GM18519 (cell line): ENCODE results near the gene OSBPL10.
A peak's percentile ranks its signal among the peaks of the same experiment; 100 is the strongest.

Source experiments
- ATAC-seq: cut with Tn5 transposase; IDR thresholded peaks from one replicate; pipeline ENCODE4 v1.9.1; 2021; ENCODE audit warnings: mild to moderate bottlenecking, moderate library complexity; ENCODE audit not compliant: unreplicated experiment, low FRiP score

The OSBPL10 gene

GRCh38 chr3:31755926-31756658, 225.0 kb downstream of the OSBPL10 start:
- ATAC-seq = no peak

GRCh38 chr3:31754575-31755278, 226.3 kb downstream of the OSBPL10 start:
- ATAC-seq = peak; percentile 90

- no peak for ATAC-seq
These were observed 228.0 kb downstream of the OSBPL10 start for GRCh38 chr3:31753050-31753425.

DNA sequence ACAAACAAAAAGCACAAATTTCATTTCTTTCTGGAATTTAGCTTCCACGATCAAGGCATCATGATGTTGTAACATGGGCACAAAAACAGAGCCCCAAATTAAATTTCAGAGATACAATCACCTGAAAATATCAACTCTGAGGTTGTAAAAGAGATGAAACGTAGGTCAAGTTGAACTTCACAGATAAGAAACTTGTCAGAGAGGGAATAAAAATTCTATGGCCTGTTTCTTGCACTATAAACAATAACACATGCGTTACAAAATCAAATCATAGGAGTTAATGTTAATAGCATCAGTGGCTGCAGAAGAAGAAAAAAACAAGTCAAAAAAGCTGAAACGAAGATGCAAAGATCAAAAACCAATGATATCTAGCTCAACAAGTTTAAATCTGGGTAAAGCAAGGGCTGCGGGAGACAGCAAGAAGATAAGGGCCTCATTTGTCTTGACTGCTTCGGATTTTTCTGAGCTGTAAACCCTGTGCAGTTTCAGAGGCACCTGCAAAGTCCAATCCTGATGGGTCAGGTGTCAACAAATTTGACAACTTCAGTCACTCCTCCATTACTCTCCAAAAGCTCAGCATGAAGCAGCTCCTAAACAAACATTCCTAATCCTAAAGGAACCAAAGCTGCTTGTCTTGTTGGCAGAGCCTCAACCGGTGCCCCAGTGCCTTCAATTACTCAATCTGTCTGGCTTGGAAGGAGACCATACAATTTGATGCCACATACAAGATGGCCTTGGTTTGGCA, 228.6 kb downstream of the OSBPL10 start:
- ATAC-seq = no peak

DNA sequence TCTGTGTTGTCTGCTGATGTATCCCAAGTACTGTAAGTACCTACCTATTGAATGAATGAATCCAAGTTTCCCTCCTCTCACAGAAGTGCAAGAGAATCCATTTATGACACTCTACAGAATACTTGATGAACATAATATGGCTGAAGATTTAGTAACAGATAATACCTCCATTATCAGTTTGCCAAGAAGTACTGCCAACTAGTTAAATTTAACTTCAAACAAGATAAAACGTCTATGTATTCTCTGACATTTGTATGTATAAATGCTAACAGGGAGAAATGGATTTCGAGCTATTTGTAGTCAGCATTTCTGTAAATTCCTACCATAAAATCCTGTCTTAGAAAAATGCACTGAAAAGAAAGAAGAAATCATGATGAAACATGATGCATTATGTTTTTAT, 230.7 kb downstream of the OSBPL10 start:
- no peak for ATAC-seq

- no peak for ATAC-seq
These were observed 232.1 kb downstream of the OSBPL10 start for GRCh38 chr3:31748933-31749295.

GRCh38 chr3:31748281-31748932, 232.7 kb downstream of the OSBPL10 start:
- no peak for ATAC-seq

GRCh38 chr3:31747785-31748184, 233.3 kb downstream of the OSBPL10 start:
- no peak for ATAC-seq

DNA sequence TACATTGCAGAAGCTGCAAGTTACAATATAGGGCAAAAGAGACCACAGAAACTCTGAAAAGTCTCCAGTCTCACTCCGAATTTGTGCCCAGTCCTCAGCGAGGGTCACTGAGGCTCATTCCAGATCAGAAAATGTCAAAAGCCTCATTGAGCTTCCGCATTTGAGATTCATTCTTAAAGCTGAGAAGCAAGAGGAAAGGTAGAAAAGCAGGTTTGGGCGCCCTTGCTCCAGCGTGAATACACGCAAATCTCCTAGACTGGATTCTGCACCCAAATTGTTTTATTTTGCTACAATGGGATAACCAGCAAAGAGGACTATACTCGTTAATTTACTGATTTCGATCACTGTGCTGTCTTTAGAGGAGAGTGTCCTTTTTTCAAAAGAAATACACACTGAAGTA, 236.1 kb downstream of the OSBPL10 start:
- ATAC-seq = no peak

- no peak for ATAC-seq
These were observed 237.6 kb downstream of the OSBPL10 start for GRCh38 chr3:31743331-31744089.

DNA sequence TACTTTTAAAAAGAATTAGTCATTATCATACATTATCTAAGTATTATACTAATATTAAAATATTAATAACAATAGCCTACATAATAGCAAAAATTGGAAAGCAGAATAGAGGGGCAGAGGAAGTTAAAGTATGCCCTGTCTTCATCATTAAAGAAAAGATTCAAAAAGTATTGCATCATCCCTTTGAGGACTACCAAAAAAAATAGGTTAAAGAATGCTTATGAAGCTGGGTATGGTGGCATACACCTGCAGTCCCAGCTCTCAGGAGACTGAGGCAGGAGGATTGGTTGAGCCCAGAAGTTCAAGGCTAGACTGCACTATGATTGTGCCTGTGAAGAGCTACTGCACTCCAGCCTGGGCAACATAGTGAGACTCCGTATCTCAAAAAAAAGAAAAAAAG, 240.7 kb downstream of the OSBPL10 start:
- ATAC-seq = no peak

DNA sequence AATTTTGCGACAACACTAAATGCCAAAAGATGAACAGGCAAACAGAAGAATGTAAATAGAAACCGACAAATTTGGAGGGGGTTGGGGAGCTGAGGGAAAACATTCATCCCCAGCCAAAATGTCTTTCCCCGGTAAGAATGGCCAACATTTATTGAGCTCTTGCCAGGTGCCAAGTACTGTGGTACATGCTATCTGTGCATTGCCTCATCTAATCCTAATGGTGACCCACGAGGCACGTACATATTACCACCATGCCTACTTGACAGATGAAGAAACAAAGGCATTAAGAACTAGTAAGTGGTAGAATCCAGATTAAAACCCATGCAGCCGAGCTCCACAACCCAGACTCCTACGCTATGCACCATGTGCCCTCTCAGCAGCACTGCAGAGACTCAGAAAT, 242.7 kb downstream of the OSBPL10 start:
- ATAC-seq = no peak

DNA sequence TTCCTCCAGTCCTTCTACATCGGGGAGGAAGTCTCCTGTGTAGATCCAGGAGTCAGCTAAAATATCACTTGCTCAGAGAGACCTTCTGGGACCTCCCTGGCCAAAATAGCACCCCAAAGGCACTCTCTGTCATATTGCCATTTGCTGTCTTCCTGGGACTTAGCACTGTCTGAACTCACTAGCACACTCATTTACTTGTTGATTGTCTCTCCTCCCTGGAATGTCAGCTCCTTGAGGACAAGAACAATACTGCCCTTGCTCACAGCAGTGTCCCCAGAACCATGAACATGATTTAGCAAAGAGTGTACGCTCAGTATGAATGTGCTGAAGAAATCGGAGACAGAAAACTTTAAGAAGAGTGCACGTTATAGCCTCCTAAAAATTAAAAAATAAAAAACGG, 245.4 kb downstream of the OSBPL10 start:
- ATAC-seq = no peak

GRCh38 chr3:31733234-31733667, 247.8 kb downstream of the OSBPL10 start:
- ATAC-seq = no peak

- no peak for ATAC-seq
These were observed 248.5 kb downstream of the OSBPL10 start for GRCh38 chr3:31732548-31732947.

GRCh38 chr3:31729573-31729972, 251.5 kb downstream of the OSBPL10 start:
- ATAC-seq = no peak

GRCh38 chr3:31729082-31729481, 252.0 kb downstream of the OSBPL10 start:
- no peak for ATAC-seq

DNA sequence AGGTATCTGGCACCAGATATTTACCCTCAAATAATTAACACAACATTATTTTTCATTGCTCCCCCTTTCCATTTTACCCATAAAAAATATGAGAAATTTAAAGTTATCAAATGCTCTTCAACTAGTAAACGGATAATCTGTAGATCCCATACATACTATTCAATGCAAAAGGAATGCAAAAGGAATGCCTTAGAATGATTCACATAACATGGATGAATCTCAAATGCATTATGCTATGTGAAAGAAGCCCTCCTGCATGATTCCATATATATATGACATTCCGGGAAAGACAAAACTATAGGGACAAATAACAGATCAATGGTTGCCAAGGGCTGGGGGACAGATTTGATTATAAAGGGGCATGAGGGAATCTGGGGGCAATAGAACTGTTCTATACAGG, 252.7 kb downstream of the OSBPL10 start:
- ATAC-seq = no peak

DNA sequence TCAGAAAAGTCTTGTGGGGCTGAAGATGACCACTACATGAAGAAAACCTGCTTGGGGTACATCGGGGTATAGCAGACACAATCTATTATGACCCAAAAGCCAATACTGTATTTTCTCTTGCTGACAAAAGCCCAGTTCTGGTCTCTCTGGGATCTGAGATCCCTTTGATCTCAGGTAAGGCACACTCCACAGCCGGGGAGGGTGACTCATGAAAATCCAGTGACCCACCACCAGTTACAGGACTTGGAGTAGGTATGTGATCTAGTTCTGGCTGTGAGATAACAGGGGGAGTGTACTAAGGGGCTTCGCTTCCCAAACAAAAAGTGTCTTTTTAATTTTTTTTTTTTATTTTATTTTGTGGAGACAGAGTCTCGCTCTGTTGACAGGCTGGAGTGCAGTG, 255.1 kb downstream of the OSBPL10 start:
- no peak for ATAC-seq

DNA sequence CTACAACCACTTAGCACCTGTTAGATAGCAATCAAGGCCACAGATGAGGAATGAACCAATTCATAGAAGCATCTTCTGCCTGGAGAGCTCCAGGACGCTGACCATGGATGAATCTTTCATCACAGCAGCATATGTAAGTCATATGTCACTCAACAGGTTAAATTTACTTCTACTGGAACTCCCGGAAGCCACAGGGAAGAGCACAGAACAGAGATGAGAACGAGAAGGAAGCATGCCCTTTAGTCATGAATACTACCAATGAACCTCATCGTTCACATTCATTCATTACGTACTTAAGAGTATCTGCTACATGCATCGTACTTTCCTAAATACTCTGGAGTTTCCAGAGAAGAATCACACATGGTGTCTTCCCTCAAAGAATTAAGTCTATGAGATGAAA, 255.5 kb downstream of the OSBPL10 start:
- ATAC-seq = no peak
